ENCODE data around the gene ENTHD1.

The ENTHD1 gene

GRCh38 chr22:39707351-39707750 is 186.2 kb downstream of the ENTHD1 start:
- no peak for DNase-seq

DNA sequence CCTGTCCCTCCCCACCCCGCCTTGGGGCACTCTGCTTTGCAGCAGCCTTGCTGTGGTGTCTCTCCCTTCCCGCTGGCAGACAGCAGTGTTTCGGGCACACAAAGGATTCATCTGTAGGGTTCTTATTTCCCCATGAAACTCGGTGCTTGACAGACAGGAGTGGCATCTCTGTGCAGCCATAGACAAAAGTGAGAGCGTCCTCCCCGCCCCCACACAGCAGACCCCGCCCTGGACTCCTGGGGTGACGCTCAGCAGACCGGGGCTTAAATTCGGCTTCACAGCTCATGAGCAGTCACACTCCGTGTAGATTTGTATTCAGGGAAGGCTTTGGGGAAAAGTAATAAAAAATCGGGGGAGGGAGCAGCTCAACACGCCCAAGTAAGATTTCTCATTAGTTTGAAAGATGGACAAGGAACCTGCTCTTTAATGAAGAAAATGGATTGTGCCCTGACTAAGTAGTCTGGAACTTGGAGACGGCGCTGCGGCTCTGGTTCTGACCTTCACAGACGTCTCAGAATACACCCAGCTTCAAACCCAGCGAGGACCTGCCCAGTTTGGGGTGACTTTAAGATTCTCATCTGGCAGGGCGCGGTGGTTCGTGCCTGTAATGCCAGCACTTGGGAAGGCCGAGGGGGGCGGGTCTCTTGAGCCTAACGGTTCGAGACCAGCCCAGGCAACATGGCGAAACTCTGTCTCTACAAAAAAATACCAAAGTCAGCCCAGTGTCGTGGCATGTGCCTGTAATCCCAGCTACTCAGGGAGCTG is 187.0 kb downstream of the ENTHD1 start:
- DNase-seq, result no peak

DNA sequence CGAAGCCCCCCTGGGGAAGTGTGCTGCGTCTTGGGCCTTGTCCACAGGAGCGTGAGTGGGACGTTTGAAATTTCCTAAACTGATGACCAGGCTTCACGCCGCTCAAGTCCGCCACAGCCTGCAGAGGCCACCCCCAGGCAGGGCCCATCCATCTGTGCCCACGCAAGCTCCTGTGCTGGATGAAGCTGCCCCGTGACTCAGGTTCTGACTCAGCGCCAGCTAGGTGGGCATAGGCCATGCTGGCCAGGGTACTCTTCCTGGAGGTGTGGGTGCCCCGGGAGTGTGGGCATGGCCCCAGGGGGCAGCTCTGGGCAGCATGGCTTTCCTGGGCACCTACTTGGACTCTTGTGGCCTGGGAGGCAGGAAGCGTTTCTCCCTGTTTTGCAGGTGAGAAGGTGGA is 188.2 kb downstream of the ENTHD1 start:
- DNase-seq, result no peak

GRCh38 chr22:39703928-39704639 is 189.5 kb downstream of the ENTHD1 start:
- no peak for DNase-seq

GRCh38 chr22:39703091-39703490 is 190.5 kb downstream of the ENTHD1 start:
- no peak for DNase-seq

GRCh38 chr22:39700565-39700964 is 193.0 kb downstream of the ENTHD1 start:
- DNase-seq, result no peak

DNA sequence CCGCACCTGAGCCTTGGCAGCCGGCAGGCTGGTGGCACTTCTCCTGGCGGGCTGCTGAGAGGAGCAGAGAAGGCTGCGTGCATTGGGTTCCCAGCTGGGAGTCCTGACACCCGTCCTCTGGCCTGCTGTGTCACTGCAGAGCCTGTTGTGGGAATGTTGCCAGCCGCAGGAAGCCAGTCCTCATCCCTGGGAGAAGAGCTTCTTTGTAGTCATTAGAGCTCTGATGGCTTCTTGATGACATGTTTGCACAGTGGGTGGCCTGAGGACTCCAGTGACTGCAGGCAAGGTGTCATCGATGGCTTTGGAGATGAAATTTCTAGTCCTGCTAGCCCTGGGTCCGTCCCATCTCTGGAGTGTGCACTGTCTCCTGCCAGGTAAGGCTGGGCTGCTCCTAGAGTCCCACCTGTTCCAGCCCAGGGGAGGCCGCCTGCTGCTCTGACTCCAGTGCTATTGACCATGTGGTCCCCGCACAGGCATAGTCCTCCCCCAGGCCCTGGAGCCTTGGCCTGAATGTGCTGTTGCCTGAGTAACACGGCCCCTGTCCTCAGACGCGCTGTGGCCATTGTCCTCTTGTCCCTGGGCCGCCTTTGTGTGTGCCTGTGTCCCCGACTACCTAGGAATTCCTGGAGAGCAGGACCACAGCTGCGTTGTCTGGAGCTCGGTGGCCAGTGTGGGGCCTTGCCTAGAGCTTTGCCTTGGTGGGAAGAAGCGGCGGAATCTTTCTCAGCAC is 193.8 kb downstream of the ENTHD1 start:
- no peak for DNase-seq

- no peak for DNase-seq
Observed at GRCh38 chr22:39697790-39698430, 195.7 kb downstream of the ENTHD1 start.

GRCh38 chr22:39693943-39694500 is 199.5 kb downstream of the ENTHD1 start:
- no peak for DNase-seq
